NCI-H2029 treated with DMSO at 0.1 percent for 48 hours (cell line): ENCODE data around the gene FGF21.
A peak's percentile ranks its signal among the peaks of the same experiment; 100 is the strongest.
"Not testable (repeated sequence)": the region's sequence is repeated elsewhere in the genome, so short reads cannot be mapped to it uniquely, and the experiment has no call there.

Source experiments
- DNase-seq: peaks from one replicate; lab custom pipeline; 2025; lab: John Stamatoyannopoulos, UW

The FGF21 gene

GRCh38 chr19:48751845-48752495, 3.4 kb upstream of the FGF21 start:
- no peak for DNase-seq

- DNase-seq: peak; percentile 69
These were observed 2.6 kb upstream of the FGF21 start, which contains the start of gene FUT1 for GRCh38 chr19:48752496-48753365. Gene FUT1, minus strand, starts transcription at chr19:48752641. Its CDS starts 1,360 bp downstream, at chr19:48751281.

DNA sequence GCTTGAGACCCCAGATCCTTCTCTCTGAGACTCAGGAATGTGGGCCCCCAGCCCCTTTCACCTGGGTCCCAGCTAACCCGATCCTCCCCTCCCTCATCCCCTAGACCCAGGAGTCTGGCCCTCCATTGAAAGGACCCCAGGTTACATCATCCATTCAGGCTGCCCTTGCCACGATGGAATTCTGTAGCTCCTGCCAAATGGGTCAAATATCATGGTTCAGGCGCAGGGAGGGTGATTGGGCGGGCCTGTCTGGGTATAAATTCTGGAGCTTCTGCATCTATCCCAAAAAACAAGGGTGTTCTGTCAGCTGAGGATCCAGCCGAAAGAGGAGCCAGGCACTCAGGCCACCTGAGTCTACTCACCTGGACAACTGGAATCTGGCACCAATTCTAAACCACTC, 463 bp downstream of the FGF21 start:
- no peak for DNase-seq

DNA sequence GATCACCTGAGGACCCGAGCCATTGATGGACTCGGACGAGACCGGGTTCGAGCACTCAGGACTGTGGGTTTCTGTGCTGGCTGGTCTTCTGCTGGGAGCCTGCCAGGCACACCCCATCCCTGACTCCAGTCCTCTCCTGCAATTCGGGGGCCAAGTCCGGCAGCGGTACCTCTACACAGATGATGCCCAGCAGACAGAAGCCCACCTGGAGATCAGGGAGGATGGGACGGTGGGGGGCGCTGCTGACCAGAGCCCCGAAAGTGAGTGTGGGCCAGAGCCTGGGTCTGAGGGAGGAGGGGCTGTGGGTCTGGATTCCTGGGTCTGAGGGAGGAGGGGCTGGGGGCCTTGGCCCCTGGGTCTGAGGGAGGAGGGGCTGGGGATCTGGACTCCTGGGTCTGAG, 888 bp downstream of the FGF21 start:
- no peak for DNase-seq

GRCh38 chr19:48756686-48757085, 1.4 kb downstream of the FGF21 start:
- DNase-seq: no peak

GRCh38 chr19:48757089-48757675, 1.9 kb downstream of the FGF21 start:
- no peak for DNase-seq

- DNase-seq: no peak
These were observed 2.4 kb downstream of the FGF21 start for GRCh38 chr19:48757741-48758144.

GRCh38 chr19:48760504-48761205, 5.3 kb downstream of the FGF21 start:
- no peak for DNase-seq

GRCh38 chr19:48765816-48766215, 10.5 kb downstream of the FGF21 start:
- DNase-seq: not testable (repeated sequence)

DNA sequence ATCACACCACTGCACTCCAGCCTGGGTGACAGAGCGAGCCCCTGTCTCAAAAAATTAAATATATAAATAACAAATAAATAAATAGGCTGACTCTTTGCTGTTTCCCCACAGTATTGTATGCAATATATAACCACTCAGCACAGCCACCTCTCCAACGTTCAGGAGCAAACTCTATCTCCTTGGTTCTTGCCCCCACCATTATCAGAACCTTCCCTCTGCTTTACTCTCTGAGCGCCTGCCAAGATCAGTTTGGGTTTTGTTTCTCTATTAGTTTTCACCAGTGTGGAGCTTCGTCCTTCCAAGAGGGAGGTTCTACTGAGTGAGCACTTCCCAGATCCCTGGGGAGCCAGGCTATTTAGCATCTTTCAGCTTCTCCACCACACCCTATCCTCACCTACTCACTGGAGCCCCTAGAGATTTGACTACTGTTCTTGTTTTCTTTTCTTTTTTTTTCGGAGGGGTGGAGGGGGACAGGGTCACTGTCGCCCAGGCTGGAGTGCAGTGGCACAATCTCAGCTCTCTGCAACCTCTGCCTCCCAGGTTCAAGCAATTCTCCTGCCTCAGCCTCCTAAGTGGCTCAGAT, 12.9 kb downstream of the FGF21 start:
- DNase-seq: not testable (repeated sequence)

DNA sequence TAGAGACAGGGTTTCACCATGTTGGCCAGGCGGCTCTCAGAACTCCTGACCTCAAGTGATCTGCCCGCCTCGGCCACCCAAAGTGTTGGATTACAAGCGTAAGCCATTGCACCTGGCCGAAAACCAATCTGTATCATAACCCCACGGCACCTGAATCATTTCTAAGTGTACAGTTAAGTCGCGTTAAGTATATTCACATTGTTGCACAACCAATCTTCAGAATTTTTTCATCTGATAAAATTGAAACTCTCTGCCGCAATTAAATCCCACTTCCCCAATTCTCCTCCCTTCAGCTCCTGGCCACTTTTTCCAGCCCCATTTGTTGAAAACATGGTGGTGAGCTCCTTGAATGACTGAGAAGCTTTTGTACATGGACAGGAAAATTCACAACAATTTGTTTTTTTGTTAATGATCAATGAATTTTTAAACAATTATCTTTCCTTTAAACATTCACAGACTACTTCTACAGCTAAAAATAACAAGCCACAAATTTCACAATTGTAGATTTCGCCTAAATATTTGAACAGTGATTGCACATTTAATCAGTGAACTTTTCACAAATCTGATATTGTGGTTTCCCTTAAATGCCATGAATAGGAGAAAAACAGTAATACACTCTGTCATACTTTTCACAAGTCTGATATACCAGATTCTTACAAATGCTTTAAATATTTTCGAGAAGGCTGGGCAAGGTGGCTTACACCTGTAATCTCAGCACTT, 13.8 kb downstream of the FGF21 start:
- no peak for DNase-seq

DNA sequence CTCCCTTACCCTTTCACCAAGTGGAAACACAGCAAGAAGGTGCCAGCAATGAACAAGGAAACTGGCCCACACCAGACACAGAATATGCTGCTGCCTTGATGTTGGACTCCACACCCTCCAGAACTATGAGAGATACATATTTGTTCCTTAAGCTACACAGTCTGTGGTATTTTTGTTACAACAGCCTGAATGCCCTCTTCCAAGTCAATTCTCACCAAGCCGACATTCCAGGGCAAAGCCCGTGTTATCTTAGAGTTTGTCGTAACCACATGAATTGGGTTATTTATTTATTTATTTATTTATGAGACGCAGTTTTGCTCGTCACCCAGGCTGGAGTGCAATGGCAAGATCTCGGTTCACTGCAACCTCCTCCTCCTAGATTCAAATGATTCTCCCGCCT, 14.9 kb downstream of the FGF21 start:
- no peak for DNase-seq

DNA sequence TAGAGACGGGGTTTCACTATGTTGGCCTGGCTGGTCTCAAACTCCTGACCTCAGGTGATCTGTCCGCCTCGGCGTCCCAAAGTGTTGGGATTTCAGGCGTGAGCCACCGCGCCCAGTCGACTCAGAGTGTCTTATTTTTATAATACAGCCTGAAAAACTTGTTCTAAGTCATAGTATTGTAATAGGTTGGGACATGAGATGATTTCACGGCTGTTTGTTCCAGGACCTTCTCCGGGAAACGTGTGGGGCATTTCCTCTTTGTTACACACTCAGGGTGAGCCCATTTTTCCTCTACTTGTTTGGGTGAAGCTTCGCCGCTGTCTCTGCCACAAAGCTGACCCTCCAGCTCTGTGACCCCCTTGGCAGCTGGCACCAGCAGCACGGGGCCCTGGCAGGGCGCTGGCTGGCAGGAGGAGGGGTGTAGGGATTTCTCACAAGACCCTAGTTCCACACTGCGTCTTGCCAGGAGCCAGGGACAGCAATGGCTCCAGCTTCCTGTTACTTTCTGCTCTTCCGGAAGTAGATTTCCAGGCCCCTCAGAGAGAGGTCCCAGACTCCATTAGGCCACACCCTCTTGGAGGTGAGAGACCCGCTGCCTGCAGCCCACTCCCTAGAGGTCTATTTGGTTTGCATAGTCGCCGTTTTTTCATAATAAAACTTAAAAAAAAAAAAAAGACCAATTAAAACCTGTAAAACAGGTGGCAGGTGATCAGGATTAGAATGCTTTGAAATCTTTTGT, 15.6 kb downstream of the FGF21 start:
- DNase-seq: no peak

- no peak for DNase-seq
These were observed 17.2 kb downstream of the FGF21 start for GRCh38 chr19:48772503-48772953.

DNA sequence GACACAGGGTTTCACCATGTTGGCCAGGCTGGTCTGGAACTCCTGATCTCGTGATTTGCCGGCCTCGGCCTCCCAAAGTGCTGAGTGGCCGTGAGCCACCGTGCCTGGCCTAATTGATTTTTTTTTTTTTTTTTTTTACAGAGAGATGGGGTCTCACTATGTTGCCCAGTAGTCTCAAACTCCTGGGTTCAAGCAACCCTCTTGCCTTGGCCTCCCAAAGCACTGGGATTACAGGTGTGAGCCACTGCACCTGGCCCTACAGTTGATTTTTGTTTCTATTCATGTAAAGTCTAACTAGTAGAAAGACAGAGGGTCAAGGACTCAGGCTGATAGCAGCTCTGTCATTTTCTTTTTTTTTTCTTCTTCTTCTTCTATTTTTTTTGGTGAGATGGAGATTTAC, 21.8 kb downstream of the FGF21 start:
- no peak for DNase-seq

DNA sequence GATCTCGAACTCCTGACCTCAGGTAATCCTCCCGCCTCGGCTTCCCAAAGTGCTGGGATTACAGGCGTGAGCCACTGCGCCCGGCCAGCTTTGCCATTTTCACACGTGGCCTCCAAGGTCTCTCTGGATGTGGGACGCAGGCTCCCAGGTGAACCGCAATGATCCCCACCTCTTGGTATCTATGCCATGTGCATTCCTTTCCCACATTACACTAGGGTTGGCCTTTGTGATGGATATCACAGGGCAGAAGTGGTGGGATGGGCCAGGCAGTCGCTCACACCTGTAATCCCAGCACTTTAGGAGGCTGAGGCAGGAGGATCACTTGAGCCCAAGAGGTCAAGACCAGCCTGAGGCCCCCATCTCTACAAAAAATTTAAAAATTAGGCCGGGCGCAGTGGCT, 22.4 kb downstream of the FGF21 start:
- DNase-seq: no peak

DNA sequence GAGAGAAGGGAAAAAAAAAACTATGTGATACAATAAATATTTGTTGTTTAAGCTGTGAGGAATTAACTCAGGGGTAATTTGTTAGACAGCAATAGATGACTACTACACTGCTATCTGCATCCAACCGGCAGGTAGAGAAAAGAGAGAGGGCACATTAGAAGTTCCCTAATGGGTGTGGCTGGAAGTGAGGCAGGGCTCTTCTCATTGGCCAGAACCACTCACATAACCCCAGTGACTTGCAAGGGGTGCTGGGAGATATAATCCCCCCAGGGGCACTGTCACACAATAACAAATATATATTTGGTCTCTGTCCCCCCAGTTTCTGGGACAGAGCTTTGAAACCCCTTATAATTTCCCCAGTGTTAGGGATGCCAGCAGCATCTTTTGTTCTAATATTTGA, 24.3 kb downstream of the FGF21 start:
- DNase-seq: no peak

- DNase-seq: no peak
These were observed 25.5 kb downstream of the FGF21 start for GRCh38 chr19:48780631-48781391.

DNA sequence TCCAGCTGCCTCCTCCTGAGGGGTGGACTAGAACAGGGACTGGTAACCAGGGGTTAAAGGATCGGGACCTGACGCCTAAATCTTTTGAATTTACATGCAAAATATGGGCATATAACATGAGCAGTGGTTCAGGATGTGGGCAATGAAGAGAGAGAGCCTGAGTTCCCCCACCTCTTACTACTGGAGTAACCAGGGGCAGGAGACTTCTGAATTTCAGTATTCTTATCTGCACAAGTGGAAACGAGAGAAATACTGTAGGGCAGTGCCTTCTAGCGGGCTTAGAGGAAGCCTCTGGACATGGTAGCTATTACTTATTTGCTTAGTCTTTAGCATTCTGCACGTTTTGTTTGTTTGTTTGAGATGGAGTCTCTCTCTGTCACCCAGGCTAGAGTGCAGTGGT, 29.2 kb downstream of the FGF21 start:
- DNase-seq: no peak

- not testable (repeated sequence) for DNase-seq
These were observed 31.1 kb downstream of the FGF21 start for GRCh38 chr19:48786422-48786821.
